GM19351 (cell line): Measurements from ENCODE around the gene NXPH4.

ENCODE experiments used
- ATAC-seq: cut with Tn5 transposase; IDR thresholded peaks from one replicate; pipeline ENCODE4 v1.9.1; 2021; ENCODE audit warnings: mild to moderate bottlenecking, moderate library complexity; ENCODE audit not compliant: unreplicated experiment

The NXPH4 gene

DNA sequence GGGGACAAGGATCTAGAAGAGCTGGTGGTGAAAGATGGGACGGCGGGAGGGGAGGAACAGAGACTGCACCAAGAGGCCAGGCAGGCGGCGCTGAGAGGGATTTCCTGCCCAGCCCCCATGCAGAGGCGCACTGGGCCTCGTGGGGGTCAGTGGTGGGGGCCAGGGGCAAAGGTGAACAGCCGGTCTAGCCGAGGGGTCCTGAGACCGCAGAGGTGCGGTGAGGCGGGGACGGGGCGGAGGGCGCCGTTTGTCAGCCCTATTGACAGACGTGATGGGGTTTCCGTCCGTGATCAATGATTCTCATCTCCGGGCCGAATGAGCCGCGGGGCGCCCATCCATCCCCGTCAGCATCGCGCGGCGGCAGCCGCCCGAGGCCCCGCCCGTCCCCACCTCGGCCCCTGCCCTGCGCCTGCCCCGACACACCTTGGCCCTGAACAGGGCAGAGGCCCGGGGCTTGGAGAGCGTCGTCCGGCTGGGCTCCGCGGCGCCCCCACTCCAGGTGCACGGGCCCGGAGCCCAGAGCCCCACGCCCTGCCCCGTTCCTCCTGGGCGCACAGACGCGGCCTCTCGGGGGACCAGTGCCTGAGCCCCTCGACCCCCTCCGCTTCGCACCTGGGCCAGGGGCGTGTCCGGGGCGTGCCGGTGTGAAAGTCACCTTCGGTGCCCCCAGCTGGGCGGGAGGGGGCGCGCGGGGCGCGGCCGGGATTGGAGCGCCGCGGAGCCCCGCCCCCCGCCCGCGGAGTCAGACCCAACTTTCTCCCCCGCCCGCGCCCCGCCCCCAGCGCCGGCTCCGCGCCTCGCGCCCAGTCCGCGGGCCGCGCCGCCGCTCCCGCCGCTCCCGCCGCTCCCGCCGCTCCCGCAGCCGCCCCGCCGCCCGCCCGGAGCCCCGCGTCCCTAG, at the start of gene NXPH4:
NXPH4 (plus strand) TSS at position 781 of the 898 bp plus-strand sequence. CDS start 176 bp downstream, outside the sequence.
- peak; percentile 19 for ATAC-seq

DNA sequence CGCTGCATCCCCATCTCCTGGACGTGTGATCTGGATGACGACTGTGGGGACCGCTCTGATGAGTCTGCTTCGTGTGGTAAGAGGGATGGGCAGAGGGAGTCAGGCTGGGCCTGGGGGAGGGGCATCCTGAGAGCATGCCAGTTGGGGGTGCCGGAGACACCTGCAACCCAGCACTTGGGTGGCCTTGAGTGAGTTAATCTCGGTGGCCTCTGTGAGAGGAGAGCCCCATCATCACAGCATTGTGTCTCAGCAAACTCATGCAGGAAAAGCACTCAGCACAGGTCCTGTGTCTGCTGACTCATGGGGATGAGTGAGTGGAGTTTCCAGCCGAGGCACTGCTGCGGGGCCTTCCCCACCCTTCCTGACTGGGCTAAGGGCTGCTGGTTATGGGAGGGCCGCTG, 49.6 kb upstream of the NXPH4 start:
- ATAC-seq: no peak

DNA sequence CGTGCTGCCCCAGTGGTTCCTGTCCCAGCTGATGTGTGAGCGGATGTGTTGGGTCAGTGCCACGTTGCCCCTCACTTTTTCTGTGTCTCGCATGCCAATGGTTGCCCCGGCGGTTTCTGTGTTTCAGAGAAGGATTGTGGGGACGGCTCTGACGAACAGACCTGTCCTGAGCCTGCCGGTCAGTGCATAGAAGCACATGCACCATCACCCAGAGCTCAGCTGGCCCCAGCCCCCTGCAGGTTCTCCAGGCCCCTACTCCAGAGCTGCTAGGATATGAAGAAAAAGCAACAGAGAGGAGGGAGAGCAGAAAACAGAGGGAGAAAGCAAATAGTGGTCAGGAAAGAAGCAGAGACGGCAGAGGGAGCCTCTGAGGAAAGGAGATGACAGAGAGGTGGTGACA, 48.5 kb upstream of the NXPH4 start:
- ATAC-seq: no peak

DNA sequence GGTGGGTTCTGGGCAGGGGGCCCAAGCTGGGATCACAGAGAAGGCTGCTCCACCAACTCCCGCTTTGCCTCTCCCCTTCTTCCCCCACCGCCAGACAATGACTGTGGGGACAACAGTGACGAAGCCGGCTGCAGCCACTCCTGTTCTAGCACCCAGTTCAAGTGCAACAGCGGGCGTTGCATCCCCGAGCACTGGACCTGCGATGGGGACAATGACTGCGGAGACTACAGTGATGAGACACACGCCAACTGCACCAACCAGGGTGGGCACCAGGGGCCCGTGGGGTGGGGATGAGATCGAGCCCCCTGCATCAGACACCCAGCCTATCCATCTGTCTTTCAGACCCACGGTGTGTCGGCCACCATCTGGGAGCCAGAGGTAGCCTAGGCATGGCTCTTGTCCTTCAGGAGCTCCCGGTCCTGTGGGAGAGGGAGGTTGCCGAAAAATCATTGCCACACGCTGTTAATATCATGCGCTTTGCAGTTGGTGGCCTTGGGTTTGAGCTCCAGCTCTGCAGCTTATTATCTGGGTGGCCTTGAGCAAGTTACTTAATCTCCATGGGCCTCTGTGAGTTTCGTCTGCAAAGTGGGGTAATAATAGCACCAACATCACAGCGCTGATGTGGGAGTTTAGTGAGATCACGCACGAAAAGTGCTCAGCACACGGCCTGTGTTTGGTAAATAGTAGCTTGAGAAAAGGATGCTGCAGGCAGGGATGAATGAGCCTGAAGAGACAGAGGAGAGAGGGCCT, 47.4 kb upstream of the NXPH4 start:
- no peak for ATAC-seq

DNA sequence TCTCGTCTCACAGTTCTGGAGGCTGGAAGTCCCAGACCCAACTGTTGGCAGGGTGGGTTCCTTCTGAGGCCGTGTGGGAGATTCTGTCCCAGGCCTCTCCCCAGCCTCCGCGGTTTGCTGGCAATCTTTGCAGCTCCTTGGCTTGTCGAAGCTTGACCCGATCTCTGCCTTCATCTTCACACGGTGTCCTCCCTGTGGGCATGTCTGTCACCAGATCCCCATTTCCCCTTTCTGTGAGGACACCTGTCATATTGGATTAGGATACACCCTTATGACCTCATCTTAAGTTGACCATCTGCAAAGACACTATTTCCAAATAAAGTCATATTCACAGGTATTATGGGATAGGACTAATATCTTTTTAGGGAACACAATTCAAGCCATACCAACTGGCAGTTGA, 46.6 kb upstream of the NXPH4 start:
- no peak for ATAC-seq

DNA sequence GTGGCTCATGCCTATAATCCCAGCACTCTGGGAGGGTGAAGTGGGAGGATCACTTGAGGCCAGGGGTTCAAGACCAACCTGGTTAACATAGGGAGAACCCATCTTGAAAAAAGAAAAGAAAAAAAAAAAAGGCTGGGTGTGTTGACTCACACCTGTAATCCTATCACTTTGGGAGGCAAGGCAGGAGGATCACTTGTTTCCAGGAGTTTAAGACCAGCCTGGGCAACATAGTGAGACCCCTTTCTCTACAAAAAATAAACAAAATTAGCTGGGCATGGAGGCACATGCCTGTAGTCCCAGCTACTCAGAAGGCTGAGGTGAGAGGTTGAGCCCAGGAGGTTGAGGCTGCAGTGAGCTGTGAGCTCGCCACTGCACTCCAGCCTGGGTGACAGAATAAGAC, 46.2 kb upstream of the NXPH4 start:
- ATAC-seq: no peak

DNA sequence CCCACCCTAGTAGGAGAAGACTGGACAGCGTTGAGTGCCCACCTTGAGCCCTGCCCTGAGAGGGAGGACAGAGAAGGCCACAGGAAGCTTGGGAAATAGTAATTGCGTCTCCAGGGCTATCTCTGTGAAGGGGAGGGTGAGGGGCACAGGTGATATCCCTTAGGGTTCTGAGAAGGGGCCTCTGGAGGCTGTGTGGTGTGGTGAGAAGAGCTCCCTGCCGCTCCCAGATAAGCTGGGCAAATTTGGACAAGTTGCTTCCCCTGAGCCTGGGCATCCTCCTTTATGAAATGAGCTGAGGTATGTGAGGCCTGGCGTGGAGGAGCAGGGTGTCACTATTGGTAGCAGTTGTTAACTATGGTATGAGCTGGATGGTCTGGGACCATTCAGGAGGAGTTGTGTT, 45.7 kb upstream of the NXPH4 start:
- no peak for ATAC-seq

DNA sequence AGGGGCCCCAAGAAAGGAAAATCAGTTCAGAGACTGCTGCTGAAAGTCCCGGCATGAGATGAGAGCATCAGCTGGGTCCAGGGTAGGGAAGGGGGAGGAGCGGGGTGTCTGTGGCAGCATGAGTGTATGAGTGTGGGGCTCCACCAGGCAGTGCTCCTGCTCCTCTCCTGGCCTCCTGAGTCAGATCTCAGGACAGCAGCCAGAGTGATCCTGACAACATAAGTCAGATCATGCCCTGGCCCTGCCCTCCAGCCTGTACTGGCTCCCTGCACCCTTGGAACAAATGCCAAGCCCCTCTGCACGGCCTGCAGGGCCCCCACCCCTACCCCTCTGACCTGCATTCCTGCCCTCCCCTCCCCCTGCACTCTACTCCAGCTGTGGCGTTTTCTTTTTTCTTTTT, 44.9 kb upstream of the NXPH4 start:
- ATAC-seq: no peak

DNA sequence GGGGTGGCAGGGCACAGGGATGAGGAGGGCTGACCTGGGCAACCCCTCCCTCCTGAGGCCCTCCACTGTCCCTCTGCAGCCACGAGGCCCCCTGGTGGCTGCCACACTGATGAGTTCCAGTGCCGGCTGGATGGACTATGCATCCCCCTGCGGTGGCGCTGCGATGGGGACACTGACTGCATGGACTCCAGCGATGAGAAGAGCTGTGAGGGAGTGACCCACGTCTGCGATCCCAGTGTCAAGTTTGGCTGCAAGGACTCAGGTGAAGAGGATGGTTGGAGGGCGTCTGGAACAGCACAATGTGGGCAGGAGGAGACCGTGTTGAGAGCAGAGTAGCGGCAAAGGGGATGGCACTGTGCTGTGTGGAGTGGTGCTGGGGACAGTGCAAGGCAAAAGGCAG, 43.5 kb upstream of the NXPH4 start:
- ATAC-seq: no peak

DNA sequence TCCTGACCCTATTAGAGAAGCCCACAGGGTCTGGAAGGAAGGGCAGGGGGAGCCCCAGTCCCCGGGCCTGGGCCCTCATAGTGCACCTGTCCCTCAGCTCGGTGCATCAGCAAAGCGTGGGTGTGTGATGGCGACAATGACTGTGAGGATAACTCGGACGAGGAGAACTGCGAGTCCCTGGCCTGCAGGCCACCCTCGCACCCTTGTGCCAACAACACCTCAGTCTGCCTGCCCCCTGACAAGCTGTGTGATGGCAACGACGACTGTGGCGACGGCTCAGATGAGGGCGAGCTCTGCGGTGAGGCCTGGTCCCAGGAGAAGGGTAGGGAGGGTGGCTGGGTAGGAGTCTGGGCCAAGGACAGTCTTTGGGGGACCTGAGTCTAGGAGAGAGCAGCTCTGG, 42.9 kb upstream of the NXPH4 start:
- ATAC-seq: no peak

DNA sequence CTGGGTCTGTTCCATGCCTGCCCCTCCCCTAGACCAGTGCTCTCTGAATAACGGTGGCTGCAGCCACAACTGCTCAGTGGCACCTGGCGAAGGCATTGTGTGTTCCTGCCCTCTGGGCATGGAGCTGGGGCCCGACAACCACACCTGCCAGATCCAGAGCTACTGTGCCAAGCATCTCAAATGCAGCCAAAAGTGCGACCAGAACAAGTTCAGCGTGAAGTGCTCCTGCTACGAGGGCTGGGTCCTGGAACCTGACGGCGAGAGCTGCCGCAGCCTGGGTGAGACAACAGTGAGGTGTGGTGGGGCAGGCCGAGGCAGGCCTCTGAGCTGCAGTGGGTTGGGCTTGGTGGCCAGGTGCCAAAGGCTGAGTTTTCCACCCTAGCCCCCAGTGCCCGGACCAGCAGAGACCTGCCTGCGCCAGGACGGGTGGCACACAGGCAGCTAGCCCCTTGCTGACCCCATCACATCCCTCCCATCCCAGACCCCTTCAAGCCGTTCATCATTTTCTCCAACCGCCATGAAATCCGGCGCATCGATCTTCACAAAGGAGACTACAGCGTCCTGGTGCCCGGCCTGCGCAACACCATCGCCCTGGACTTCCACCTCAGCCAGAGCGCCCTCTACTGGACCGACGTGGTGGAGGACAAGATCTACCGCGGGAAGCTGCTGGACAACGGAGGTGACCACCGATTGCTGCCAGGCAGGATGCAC, 41.0 kb upstream of the NXPH4 start:
- no peak for ATAC-seq

DNA sequence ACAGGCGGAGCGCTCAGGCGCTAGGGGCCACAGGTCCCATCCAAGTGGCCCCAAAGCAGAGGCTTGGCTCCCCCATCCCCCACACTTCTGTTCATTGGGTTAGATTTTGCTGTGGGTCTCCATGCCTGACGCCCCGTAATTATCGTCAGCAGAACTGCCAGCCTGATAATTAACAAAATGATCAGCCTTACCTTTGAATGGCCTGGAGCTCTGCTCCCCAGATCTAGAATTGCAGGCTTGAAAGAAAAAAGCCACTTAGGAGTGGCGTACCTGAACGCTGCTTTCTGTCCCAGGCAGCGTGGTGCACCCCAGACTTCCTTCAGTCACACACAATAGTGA, 40.5 kb upstream of the NXPH4 start:
- no peak for ATAC-seq

DNA sequence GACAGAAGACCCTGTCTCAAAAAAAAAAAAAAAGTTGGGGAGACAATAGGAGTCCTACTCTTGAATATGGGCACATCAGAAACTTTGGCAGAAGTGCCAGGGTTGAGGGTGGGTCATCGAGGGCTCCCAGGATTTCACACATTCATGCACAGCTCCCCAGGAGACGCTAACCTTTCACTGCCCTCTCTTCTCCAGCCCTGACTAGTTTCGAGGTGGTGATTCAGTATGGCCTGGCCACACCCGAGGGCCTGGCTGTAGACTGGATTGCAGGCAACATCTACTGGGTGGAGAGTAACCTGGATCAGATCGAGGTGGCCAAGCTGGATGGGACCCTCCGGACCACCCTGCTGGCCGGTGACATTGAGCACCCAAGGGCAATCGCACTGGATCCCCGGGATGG, 39.7 kb upstream of the NXPH4 start:
- ATAC-seq: no peak

DNA sequence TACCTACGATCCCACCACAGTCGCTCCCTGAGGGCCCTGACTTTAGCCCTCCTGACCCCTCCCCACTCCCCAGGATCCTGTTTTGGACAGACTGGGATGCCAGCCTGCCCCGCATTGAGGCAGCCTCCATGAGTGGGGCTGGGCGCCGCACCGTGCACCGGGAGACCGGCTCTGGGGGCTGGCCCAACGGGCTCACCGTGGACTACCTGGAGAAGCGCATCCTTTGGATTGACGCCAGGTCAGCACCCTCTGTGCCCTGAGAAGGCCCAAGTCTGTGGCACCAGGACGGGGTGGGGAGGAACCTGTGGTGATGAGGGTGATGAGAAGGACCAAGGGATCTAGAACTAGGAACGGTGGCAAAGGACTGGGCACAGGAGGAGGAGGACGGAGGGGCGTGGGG, 39.2 kb upstream of the NXPH4 start:
- ATAC-seq: no peak

DNA sequence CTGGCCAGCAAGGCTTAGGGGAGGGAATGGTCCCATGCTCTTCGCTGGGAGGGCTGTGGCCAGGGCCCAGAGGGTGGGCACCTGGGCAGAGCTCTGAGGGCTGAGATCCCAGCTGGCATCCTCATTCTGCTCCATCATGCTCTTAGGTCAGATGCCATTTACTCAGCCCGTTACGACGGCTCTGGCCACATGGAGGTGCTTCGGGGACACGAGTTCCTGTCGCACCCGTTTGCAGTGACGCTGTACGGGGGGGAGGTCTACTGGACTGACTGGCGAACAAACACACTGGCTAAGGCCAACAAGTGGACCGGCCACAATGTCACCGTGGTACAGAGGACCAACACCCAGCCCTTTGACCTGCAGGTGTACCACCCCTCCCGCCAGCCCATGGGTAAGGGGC, 38.4 kb upstream of the NXPH4 start:
- no peak for ATAC-seq

DNA sequence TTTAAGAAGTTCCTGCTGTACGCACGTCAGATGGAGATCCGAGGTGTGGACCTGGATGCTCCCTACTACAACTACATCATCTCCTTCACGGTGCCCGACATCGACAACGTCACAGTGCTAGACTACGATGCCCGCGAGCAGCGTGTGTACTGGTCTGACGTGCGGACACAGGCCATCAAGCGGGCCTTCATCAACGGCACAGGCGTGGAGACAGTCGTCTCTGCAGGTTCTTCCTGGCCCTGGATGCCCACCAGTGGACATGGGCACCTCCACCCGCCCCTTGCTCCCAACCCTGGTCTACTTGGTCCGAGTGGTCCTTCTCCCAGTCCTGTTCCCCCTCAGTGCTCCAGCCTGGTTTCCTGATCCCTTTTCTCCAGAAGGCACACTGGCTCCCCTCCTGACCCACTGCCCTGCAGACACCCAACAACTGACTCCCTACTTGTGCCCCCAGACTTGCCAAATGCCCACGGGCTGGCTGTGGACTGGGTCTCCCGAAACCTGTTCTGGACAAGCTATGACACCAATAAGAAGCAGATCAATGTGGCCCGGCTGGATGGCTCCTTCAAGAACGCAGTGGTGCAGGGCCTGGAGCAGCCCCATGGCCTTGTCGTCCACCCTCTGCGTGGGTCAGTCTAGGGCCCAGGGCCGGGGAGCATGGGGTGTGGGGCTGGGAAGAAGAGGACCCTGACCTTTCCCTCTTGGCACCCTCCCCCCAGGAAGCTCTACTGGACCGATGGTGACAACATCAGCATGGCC, 37.1 kb upstream of the NXPH4 start:
- ATAC-seq: no peak

DNA sequence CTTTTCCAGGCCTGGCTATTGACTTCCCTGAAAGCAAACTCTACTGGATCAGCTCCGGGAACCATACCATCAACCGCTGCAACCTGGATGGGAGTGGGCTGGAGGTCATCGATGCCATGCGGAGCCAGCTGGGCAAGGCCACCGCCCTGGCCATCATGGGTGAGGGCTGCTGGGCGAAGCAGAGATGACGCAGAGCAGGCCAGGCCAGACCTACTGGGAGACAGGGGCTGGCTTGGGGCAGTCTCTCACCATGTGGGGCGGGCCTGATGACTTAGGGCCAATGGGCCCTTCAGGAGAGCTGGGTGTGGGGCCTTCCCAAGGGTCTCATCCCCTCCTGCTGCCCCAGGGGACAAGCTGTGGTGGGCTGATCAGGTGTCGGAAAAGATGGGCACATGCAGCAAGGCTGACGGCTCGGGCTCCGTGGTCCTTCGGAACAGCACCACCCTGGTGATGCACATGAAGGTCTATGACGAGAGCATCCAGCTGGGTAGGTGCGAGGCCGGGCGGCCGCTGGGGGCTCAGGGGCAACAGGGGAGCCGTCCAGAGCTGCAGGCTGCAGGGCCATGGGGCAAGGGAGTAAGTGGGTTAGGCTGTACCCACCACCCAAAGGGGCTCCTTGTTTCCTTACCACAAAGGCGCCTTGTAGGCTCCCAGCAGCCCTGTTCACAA, 36.1 kb upstream of the NXPH4 start:
- no peak for ATAC-seq

DNA sequence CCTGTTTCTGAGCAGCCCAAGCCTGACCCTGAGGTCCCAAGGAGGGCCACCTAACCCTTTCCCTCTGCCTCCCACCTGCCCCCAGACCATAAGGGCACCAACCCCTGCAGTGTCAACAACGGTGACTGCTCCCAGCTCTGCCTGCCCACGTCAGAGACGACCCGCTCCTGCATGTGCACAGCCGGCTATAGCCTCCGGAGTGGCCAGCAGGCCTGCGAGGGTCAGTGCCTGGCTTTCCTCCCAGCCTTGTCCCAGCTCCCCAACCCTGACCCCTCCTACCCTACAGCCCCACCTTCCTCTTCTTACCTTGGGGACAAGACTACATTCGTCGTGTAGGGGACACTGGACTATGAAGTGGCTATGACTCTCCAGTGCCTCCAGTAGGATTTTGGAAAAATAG, 35.5 kb upstream of the NXPH4 start:
- no peak for ATAC-seq

DNA sequence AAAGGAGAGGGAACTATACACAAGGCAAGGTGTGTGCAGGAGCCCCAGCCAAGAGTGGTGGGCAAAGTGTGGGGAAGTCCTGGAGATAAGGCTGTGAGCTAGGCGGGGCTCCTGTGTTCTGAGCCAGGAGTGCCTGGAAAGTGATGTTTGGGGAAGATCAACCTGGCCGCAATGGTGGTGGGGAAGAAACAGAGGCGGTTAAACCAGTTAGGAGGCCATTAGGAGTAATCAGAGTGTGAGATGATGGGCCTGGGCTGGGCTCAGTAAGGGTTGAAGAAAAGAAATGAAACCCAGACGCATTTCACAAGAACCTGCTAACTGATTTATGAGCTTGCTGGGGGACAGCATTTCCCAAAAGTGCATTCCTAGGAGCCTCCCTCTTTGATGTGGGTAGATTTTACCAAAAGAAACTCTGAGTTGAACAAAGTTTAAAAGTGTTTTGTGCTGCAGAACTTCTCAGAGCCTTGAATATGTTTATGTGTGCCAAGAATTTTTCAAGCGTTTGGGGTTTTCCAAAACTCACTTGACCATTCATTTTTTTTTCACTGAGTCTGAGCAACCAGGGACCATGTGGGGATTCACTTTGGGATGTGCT, 34.9 kb upstream of the NXPH4 start:
- no peak for ATAC-seq

DNA sequence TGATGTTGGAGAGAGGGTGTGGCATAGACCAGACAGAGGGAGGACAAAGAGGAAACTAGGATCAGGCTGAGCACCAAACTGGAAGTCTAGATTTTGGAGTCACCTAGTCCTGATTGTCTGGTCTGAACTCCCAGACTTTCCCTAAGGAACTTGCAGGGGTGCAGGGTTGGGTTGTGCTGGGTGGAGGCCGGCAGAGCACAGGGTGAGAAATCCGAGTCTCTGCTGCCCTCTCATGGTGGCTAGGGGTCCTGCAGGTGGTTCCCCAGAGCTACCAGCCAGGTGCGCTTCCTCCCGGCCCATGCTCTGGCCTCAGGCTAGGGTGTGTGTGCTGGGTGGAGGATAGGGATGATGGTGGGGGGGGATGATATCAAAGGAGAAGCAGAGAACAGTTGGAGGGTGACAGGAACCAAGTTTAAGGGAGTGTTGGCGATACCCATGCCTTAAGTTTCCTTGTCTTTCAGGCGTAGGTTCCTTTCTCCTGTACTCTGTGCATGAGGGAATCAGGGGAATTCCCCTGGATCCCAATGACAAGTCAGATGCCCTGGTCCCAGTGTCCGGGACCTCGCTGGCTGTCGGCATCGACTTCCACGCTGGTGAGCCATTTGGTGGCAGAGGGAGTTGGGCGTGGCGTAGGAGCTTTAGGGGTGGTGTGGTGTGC, 33.5 kb upstream of the NXPH4 start:
- peak; percentile 93 for ATAC-seq
